HG02885 (cell line): Measurements from ENCODE around the gene ARHGAP10.

Experiments
- ATAC-seq: cut with Tn5 transposase; IDR thresholded peaks from one replicate; pipeline ENCODE4 v1.9.1; 2021; ENCODE audit warnings: mild to moderate bottlenecking; ENCODE audit not compliant: unreplicated experiment, poor library complexity

The ARHGAP10 gene

DNA sequence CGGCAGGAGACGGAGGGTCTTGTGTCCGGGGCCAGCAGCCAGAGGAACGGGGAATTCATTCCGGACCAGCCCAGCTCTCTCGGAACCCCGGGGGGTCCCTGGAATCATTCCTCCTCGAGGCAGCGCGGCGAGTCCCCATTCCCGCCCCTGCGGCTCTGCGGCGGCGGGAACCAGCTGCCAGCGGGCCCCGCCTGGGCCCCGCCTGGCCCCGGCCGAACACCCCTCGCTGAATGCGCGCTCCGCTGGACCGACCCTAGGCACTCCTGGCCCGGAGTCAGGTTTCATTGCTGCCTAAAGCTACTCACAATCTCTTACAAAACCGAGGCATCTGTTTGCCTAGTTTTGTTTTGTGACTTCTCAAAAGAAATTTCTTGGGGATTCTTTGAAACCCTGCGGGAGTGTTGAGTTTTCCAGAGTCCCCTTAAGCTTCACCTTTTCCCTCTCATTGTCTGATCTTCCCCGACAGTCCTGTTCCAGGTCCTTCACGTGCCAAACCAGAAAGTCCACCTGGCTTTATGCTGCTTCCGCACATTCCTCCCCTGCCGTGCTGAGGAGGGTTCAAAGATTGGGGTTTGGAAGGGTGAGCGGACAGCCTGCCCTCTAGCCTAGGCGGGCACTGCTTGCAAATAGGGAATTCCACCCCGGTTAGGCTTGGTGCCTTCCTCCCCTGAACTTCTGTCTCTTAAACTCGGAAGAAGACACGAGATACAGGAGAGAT lies 789 bp downstream of the ARHGAP10 start:
- ATAC-seq, result peak; percentile 32

DNA sequence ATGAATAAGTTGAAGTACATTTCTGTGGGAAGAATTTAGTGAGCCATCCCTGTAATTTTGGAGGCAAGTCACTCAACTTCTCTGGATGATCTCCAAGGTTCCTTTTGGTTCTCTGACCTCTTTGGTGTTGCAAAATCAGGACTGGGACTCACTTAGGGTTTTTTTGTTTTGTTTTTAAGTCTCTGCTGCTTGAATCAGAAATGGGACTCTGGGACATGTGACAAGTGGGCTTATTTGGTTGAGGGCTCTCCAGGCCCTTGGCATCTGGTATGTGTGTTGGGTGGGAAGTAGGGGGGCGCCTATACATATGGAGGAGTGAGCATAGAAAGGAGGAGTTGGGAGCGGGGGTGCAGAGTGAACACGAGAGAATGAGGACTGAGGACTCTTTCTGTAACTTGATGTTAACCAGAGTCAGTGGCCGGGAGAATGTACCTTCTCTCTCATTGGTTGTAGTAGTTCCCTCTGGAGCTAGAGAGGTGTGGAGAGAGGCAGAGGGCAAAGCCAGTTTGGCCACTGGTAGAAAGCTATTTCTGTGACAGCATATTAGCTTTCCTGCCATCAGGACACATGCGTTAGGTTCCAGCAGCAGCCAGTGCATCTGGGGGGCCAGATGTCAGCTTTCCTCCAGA lies 1.9 kb downstream of the ARHGAP10 start:
- ATAC-seq, result no peak

DNA sequence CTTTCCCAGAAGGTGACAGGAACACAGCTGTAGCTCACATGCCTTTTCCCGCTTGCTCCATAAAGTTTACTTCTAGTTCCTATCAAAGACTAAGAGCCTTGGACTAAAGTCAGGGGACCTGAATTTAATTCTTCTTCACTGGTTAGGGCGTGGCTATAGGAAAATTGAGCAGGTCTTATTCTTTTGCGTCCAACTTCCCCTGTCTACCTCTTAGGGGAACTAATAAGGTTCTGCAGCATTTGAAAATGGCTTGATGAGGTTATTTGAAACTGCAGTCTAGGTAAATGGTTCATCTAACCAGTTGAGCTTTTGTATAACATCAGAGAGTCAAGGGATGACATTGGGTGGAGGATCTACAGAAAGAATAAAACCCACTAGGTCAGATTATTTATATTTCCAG lies 2.6 kb downstream of the ARHGAP10 start:
- ATAC-seq, result no peak

- ATAC-seq, result peak; percentile 29
These were observed 3.8 kb downstream of the ARHGAP10 start for GRCh38 chr4:147735413-147736301.

GRCh38 chr4:147736458-147736857 lies 4.6 kb downstream of the ARHGAP10 start:
- ATAC-seq, result no peak

GRCh38 chr4:147737623-147738022 lies 5.7 kb downstream of the ARHGAP10 start:
- no peak for ATAC-seq

- ATAC-seq, result no peak
These were observed 7.4 kb downstream of the ARHGAP10 start for GRCh38 chr4:147739239-147739823.

DNA sequence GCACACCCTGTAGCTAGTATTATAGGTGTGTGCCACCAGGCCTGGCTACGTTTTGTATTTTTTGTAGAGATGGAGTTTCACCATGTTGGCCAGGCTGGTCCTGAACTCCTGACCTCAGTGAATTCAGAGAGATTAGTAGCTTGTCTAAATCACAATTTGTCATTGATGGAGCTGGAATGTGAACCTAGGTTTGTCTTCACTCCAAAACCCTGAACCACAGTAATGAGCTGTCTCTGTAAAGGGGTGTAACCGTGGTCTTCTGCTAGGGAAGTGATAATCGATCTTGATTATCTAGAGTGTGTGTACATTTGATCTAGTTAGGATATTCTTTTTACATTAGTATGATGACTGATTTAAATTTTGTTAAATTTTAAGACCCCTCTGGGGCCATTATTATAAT lies 8.3 kb downstream of the ARHGAP10 start:
- ATAC-seq, result no peak

DNA sequence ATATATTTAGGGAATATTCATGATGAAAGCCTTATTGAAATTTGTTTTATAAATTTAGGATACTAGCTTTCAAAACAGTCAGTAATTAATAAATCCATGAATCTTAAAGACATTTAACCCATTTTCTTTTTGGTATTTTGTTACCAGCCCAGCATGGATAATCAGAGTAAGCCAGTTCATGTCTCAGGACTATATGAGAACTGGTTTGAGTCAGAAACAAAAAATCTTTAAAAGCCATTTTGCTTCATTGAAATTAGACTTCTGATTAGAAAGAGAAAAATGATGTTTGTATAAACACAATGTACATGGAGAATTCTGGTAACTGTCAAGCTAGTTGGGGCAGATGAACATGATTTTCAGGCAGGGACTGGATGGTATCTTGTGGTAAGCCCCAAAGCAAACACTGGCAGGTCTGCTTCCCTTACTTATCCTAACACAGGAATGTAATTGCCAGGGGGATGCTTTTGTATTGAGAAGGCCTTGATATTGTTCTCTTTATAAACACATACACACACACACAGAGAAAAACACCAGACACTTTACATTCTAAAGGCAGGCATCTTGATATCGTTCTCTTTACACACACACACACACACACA lies 9.4 kb downstream of the ARHGAP10 start:
- no peak for ATAC-seq

DNA sequence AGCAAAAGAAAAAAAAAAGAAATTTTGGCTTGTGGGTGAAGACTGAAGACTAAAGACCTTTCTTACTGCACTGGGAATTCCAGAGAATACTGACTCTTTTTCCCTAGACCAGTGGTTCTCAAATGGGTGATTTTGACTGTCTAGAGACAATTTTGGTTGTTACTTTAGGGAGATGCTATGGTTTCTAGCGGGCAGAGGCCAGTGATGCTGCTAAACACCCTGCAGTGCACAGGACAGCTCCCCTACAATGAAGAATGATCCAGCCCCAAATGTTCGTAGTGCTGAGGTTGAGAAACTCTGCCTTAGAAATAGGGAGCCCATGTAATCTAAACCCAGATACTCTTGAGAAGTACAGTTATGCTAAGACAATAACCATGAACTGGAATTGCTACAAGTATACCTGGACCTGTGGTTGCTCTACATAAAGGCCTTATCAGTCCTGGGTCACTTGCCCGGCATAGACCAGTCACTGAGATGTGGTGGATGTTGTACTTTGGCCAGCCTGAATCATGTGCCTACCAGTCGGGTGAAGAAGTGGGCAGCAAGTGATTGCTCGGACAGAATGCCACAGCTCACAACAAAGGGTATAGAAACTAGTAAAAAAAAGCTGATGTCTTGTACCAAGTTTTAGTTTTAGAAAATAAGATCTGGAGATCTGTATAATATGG lies 16.0 kb downstream of the ARHGAP10 start:
- ATAC-seq, result no peak

DNA sequence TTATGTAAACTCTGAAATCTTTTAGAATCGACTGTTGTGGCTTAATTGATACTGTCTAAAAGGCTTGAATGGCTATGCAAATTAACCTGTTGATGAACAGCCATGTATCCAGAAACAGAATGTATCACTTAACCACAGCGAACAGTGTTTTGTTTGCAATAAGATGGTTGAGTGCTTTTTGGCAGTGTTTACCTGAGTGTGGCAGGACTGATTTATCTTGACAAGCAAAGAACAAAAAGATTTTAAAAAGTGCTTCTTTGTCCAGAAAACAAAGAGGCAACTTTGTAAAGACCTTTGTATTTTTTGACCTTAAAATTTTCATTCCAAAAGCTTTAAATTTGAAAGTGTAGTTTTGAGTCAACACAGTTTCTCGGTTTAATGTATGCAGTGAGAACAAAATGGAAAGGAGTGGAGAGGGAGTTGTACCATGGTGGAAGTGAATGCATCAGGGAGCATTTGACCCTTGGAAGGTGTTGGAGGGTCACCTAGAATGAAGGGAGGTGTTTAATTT lies 18.0 kb downstream of the ARHGAP10 start:
- ATAC-seq, result peak; percentile 96

DNA sequence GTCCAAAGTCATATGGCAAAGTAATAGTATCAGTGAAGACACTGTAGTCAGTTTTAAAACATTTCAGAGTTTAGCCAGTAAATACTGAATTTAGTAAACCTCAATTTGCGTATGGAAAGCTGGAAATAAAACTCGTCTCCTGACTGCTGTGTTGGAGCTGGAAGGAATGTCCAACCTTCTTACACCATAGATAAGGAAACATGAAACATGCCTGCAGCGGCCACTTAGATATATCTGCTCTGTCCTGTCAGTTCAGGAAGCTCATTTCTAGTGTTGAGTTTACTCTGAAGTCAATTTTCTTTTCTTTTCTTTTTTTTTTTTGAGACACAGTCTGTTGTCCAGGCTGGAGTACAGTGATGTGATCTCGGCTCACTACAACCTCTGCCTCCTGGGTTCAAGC lies 21.2 kb downstream of the ARHGAP10 start:
- no peak for ATAC-seq

DNA sequence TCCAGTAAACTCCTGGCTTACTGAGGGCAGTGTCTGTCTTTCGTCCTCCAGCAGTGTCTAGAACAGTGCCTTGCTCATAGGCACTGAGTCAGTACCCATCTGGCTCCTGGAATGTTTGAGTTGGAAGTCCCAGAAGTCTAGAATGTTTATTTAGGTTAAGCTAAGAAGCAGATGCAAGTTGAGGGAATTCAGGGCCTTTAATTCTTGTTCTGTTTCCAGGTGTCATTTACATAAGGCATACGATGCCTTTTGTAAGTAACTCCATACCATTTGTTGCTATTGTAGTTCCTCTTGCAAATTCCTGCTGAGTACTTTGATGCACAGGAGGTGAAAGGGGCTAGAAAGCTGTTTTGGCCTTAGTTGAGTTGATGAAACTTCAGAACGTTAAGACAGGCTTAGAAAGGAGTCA lies 22.2 kb downstream of the ARHGAP10 start:
- no peak for ATAC-seq

- ATAC-seq, result peak; percentile 76
These were observed 23.8 kb downstream of the ARHGAP10 start for GRCh38 chr4:147755561-147756295.

GRCh38 chr4:147756417-147756816 lies 24.5 kb downstream of the ARHGAP10 start:
- ATAC-seq, result no peak

- ATAC-seq, result no peak
These were observed 28.3 kb downstream of the ARHGAP10 start for GRCh38 chr4:147760176-147760575.

- ATAC-seq, result peak; percentile 6
These were observed 28.8 kb downstream of the ARHGAP10 start for GRCh38 chr4:147760695-147761094.

- peak; percentile 72 for ATAC-seq
These were observed 29.5 kb downstream of the ARHGAP10 start for GRCh38 chr4:147761218-147761883.
